Measurements from ENCODE around the gene PRKN.

- no peak for TF ChIP-seq CTCF (IDR thresholded peaks at IDR 0.05; ENCODE audit: insufficient read depth, low read depth, low read length)
- no peak for TF ChIP-seq EZH2 (IDR thresholded peaks at IDR 0.05; ENCODE audit: insufficient read depth, low read length)
Observed at GRCh38 chr6:161996783-161997182, 730.8 kb downstream of the PRKN start.
